HG03135 (cell line): ENCODE data around the gene RASA1.
A peak's percentile ranks its signal among the peaks of the same experiment; 100 is the strongest.
"Not testable (repeated sequence)": the region's sequence is repeated elsewhere in the genome, so short reads cannot be mapped to it uniquely, and the experiment has no call there.

ENCODE experiments used
- ATAC-seq: cut with Tn5 transposase; IDR thresholded peaks from one replicate; pipeline ENCODE4 v1.9.1; 2021; ENCODE audit warnings: mild to moderate bottlenecking, moderate library complexity; ENCODE audit not compliant: unreplicated experiment

Gene RASA1

GRCh38 chr5:87267574-87268125, at the start of gene RASA1:
TSS of gene RASA1 (plus strand) at chr5:87267883. CDS start at chr5:87268452, 569 bp downstream.
- peak; percentile 47 for ATAC-seq

- ATAC-seq: no peak
Measured at GRCh38 chr5:87229780-87230179, 37.9 kb upstream of the RASA1 start.

- peak; percentile 96 for ATAC-seq
Measured at GRCh38 chr5:87231037-87231808, 36.5 kb upstream of the RASA1 start.

GRCh38 chr5:87233143-87233542, 34.5 kb upstream of the RASA1 start:
- no peak for ATAC-seq

- ATAC-seq: no peak
Measured at GRCh38 chr5:87241555-87241954, 26.1 kb upstream of the RASA1 start.

- ATAC-seq: no peak
Measured at GRCh38 chr5:87242242-87242641, 25.4 kb upstream of the RASA1 start.

- ATAC-seq: no peak
Measured at GRCh38 chr5:87243161-87243844, 24.4 kb upstream of the RASA1 start.

- ATAC-seq: no peak
Measured at GRCh38 chr5:87245451-87245850, 22.2 kb upstream of the RASA1 start.

GRCh38 chr5:87246061-87246460, 21.6 kb upstream of the RASA1 start:
- no peak for ATAC-seq

GRCh38 chr5:87252283-87252605, 15.4 kb upstream of the RASA1 start:
- no peak for ATAC-seq

- ATAC-seq: no peak
Measured at GRCh38 chr5:87254035-87254434, 13.6 kb upstream of the RASA1 start.

- ATAC-seq: no peak
Measured at GRCh38 chr5:87258507-87258906, 9.2 kb upstream of the RASA1 start.

- no peak for ATAC-seq
Measured at GRCh38 chr5:87260604-87261192, 7.0 kb upstream of the RASA1 start.

- no peak for ATAC-seq
Measured at GRCh38 chr5:87263498-87263897, 4.2 kb upstream of the RASA1 start.

GRCh38 chr5:87266914-87267573, 639 bp upstream of the RASA1 start:
- ATAC-seq: peak; percentile 36

GRCh38 chr5:87268126-87268969, 665 bp downstream of the RASA1 start:
- peak; percentile 53 for ATAC-seq

- no peak for ATAC-seq
Measured at GRCh38 chr5:87268970-87269377, 1.3 kb downstream of the RASA1 start.

- not testable (repeated sequence) for ATAC-seq
Measured at GRCh38 chr5:87270888-87271287, 3.2 kb downstream of the RASA1 start.

GRCh38 chr5:87276655-87277054, 9.0 kb downstream of the RASA1 start:
- no peak for ATAC-seq

GRCh38 chr5:87277279-87277835, 9.7 kb downstream of the RASA1 start:
- ATAC-seq: no peak
